Measurements from ENCODE around the gene C5. TPM values are rescaled to one million over a fixed set of nuclear protein-coding genes. Genes with fewer than 3 reads are reported as not detected.
"Not testable (repeated sequence)": the region's sequence is repeated elsewhere in the genome, so short reads cannot be mapped to it uniquely, and the experiment has no call there.

Gene C5
- total RNA-seq, 4 donors from 2014 or later: 0.83 to 5.1 (median 1.6) TPM

GRCh38 chr9:121034529-121034928 lies 15.5 kb downstream of the C5 start:
- H3K4me3 ChIP-seq: no peak overlapping the region
- no peak overlapping the region for H3K27ac ChIP-seq
- H3K4me1 ChIP-seq: peaks cover 0 to 11% (median 0%) of the 10 kb centered on the region in 3 donors
- WGBS, 2 donors: 87 to 91% methylated on average over 2 of the region's 2 CpGs
- no peaks in the 10 kb centered on the region for H3K9me3 ChIP-seq
- H3K36me3 ChIP-seq: no peaks in the 10 kb centered on the region
- no peak for DNase-seq
- intact Hi-C loops (cut with DNase I): no loop called here
- H3K27me3 ChIP-seq: no peaks in the 10 kb centered on the region
- TF ChIP-seq POLR2A (IDR thresholded peaks at IDR 0.05) (no peak), CTCF (IDR thresholded peaks at IDR 0.05) (no peak)

GRCh38 chr9:121029469-121029868 lies 20.6 kb downstream of the C5 start:
- 50 to 55% methylated on average over 1 of the region's 1 CpG for WGBS, 2 donors
- DNase-seq: no peak
- H3K9me3 ChIP-seq: no peaks in the 10 kb centered on the region

GRCh38 chr9:121028285-121028684 lies 21.8 kb downstream of the C5 start:
- DNase-seq; H3K4me1 ChIP-seq; H3K27me3 ChIP-seq; intact Hi-C loops (cut with DNase I); H3K9me3 ChIP-seq; H3K4me3 ChIP-seq; H3K36me3 ChIP-seq; H3K27ac ChIP-seq: not testable (repeated sequence)
- 67 to 75% methylated on average over 4 of the region's 4 CpGs for WGBS, 2 donors

More at GRCh38 chr9:121029469-121029868, 20.6 kb downstream of the C5 start:
- Histone ChIP-seq H3K4me3 (no peak overlapping the region), H3K27ac (no peak overlapping the region), H3K4me1 (no peaks in the 10 kb centered on the region), H3K36me3 (no peaks in the 10 kb centered on the region), H3K27me3 (no peaks in the 10 kb centered on the region)
- intact Hi-C loops (cut with DNase I): no loop called here
- TF ChIP-seq CTCF (IDR thresholded peaks at IDR 0.05) (no peak), POLR2A (IDR thresholded peaks at IDR 0.05) (no peak)

- Histone ChIP-seq H3K4me3 (no peak overlapping the region), H3K36me3 (no peaks in the 10 kb centered on the region), H3K4me1 (no peaks in the 10 kb centered on the region), H3K9me3 (no peaks in the 10 kb centered on the region), H3K27me3 (no peaks in the 10 kb centered on the region), H3K27ac (no peak overlapping the region)
- intact Hi-C loops (cut with DNase I): no loop called here
- no peak for DNase-seq
- no peak for TF ChIP-seq POLR2A (IDR thresholded peaks at IDR 0.05)
- no peak for TF ChIP-seq CTCF (IDR thresholded peaks at IDR 0.05)
Measured at GRCh38 chr9:121026768-121027167, 23.3 kb downstream of the C5 start.

GRCh38 chr9:121026260-121026691 lies 23.8 kb downstream of the C5 start:
- Histone ChIP-seq H3K4me3 (no peak overlapping the region), H3K9me3 (no peaks in the 10 kb centered on the region), H3K27ac (no peak overlapping the region), H3K27me3 (no peaks in the 10 kb centered on the region), H3K4me1 (no peaks in the 10 kb centered on the region), H3K36me3 (no peaks in the 10 kb centered on the region)
- TF ChIP-seq CTCF (IDR thresholded peaks at IDR 0.05) (no peak), POLR2A (IDR thresholded peaks at IDR 0.05) (no peak)
- DNase-seq: no peak
- intact Hi-C loops (cut with DNase I): no loop called here
- WGBS, 2 donors: 84 to 87% methylated on average over 3 of the region's 3 CpGs

GRCh38 chr9:121024237-121024636 lies 25.8 kb downstream of the C5 start:
- DNase-seq: no peak
- WGBS, 2 donors: no CpG with 5 or more reads among the region's 2 CpGs
- H3K27me3 ChIP-seq: no peaks in the 10 kb centered on the region
- TF ChIP-seq CTCF (IDR thresholded peaks at IDR 0.05) (no peak), POLR2A (IDR thresholded peaks at IDR 0.05) (no peak)
- H3K9me3 ChIP-seq: no peaks in the 10 kb centered on the region
- H3K4me1 ChIP-seq: no peaks in the 10 kb centered on the region
- no peak overlapping the region for H3K4me3 ChIP-seq
- H3K36me3 ChIP-seq: no peaks in the 10 kb centered on the region
- H3K27ac ChIP-seq: no peak overlapping the region
- intact Hi-C loops (cut with DNase I): no loop called here
